NCI-H526 treated with DMSO at 0.1 percent for 48 hours (cell line): ENCODE results near the gene PRSS1.
"Not testable (repeated sequence)": the region's sequence is repeated elsewhere in the genome, so short reads cannot be mapped to it uniquely, and the experiment has no call there.

ENCODE experiments used
- DNase-seq: peaks from one replicate; lab custom pipeline; 2025; lab: John Stamatoyannopoulos, UW

PRSS1 gene

DNA sequence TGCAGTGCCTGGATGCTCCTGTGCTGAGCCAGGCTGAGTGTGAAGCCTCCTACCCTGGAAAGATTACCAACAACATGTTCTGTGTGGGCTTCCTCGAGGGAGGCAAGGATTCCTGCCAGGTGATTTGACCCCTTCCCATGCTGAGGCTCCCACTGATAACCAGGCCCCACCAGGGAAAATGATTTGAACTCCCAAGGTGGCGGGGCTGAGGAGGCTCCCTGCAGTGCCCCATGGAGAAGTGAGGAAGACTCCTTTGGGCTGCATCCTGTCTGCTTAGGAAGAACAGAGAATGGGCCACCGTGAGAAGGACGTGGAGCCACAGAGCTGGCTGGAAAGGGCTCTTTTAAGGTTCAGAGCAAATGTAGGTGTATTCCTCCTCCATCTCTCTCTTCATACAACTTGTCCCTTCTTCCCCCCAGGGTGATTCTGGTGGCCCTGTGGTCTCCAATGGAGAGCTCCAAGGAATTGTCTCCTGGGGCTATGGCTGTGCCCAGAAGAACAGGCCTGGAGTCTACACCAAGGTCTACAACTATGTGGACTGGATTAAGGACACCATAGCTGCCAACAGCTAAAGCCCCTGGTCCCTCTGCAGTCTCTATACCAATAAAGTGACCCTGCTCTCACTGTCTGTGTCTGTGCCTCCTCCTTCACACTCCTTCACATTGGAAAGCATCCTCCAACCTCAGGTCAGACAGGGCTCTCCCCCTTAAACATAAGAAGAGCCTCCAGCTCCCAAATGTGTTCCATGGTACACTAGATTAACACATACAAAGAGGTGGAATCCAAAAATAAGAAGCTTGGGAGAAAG is 24.9 kb downstream of the PRSS1 start:
- DNase-seq, result no peak

DNA sequence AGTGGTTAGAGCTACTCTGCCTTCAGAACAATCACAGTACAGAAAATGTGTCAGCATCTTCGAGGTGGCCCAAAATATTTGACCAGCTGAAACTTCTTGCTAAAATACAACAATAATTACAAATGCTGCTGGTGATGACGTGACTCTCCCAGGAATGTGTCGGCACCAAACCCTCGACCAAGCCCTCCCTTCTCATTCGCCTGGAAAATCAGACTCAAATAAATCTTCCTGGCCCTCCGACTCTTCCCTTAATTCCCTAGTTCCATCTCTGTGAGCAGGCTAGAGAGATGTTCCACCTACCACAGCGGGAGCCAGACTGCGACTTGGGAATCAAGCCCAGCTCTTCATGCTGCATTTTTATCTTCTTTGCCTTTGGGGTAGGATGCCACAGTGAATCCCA is 25.6 kb downstream of the PRSS1 start:
- no peak for DNase-seq

DNA sequence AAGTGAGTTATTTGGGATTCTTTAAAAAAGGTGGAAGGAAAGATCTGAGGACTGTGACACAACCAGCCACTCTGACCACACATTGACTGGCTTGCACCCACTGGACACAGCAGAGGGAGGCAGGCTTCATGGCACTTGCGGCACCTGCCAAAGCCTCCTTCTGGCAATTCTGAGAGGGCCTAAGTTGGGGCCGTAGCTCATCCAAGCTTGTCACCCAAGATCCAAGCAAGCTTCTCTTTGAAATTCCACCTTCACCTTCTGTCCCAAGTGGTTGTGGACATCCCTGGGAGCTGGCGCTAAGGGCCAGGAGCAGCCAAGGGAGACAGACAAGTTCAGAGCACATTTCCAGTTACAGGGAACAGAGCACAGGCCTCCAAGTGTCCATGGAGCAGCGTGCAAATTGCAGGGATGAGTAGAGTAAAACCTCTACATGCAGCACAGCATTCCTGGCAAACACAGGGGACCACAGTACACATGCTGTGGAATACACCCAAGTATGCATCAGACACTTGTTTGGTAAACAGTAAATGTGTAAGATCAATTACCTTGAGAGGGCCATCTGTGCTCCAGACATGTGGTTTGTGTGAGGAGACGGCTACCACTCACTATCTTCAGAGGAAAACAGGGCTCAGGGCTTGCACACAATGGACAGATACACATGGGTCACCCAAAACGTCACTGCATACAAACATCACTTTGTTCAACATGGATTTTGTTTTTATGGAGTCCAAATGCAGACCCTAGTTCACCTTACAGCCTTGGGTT is 26.3 kb downstream of the PRSS1 start:
- DNase-seq, result not testable (repeated sequence)

DNA sequence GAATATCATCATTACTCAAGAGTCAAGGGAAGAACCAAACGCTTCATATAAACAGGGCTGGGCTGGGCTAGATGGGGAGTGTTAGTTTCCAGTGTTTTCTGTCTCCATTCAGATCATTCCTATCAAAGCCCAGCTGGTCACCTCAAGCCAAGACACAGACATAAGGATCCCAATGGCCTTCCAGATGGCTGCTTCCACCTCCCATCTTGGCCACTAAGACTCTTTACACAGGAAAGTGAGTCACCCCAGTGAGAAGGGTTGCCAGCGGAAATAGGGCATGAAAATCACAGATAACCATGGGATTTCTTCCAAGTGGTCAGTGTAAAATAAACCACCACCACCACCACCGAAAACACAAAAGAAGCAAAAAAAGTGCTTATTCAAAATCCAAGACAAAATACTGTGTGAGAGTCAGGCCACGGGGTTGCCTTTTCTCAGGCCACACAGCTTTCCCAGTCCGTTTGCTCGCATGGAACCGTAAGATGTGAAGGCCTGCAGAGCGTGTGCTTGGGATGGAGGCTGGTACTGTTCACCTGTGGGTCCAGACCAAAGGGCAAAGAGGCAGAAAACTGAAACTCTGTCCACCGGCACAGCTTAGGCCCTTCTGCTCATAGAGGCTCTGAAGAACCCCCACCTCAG is 27.1 kb downstream of the PRSS1 start:
- DNase-seq, result no peak

DNA sequence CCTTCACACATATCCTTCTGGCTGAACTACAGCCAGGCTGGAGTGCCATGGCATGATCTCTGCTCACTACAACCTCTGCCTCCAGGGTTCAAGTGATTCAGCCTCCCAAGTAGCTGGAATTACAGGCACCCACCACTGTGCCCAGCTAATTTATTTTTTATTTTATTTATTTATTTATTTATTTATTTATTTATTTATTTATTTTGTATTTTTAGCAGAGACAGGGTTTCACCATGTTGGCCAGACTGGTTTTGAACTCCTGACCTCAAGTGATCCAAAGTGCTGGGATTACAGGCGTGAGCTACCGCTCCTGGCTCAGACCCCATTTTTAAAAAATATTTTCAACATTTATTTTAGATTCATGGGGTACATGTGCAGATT is 27.6 kb downstream of the PRSS1 start:
- not testable (repeated sequence) for DNase-seq

DNA sequence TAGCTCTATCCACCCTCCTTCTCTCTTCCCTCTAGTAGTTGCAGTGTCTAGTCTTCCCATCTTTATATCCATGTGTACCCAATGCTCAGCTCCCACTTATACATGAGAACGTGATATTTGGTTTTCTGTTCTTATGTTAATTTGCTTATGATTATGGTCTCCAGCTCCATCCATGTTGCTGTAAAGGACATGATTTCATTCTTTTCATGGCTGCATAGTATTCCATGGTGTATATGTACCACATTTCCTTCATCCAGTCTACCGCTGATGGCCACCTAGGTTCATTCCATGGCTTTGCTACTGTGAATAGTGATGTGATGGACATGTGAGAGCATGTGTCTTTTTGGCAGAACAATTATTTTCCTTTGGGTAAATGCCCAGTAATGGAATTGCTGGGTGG is 28.0 kb downstream of the PRSS1 start:
- DNase-seq, result no peak

DNA sequence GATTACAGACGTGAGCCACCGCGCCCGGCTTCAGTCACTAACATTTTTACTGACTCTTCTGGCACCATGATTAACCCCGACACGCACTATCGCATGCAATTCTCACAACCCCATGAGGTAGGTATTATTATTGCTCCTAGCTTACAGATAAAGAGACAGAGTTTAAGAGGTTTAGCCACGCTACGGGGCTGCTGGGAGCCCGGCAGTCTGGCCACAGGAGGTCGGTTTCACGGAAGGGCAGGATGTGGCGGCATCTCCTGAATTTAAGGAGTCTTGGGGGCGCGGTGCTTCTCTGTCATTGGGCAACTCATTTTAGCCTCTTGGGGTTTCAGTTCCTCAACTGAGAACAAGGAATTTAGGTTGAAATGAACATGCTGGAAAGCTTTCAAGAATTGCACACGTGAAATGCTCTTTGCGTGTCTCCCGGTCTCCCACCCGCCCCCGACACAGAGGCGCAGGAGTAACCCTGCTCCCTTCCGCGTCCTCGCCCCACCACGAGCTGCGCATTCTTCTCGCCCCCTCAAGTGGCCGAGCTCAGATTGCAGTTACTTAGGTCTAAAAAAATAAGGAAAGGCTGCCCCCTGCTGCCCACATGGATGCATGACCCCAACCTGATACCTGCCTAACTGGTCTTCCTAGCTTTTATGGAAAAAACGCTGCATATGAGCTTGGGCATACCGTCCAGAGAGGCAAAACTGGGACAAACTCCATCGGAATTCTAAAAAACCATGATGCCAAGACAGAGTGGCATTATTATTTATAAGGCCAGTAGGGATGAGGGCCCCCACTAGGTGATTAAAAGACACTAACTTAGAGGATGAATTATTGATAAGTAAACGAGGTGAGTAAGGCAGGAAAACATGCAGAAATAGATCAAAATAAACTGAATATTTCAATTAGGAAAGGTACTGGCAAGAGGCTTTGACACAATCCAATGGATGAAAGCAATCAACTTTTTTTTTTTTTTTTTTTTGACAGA is 33.9 kb downstream of the PRSS1 start:
- DNase-seq, result peak; percentile 88

DNA sequence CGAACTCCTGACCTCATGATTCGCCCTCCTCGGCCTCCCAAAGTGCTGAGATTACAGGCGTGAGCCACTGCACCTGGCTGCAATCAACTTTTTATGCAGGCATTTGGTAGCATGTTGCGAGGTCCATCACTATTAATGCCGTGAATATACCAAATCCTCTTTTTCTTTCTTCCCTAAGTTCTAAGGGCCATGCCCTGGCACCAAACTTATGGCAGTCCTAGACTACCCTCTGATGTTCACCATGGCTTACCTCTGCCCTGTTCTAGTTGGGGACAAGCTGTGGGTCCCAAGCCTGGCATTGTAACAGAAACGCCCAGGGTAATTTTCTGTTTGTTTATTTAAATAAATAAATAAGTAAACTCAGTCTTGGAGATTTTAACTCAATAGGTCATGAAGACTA is 34.8 kb downstream of the PRSS1 start:
- no peak for DNase-seq

DNA sequence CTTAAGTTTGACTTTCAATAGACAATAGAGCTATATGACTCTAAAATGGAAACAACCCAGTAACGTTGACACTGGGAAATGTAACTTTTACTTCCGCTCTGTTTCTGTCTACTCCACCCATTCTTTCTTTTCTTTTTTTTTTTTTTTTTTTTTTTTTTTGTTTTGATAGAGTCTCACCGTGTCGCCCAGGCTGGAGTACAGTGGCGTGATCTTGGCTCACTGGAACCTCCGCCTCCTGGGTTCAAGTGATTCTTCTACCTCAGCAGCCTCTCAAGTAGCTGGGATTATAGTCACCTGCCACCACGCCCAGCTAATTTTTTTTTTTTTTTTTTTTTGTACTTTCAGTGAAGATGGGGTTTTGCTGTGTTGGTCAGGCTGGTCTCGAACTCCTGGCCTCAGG is 35.4 kb downstream of the PRSS1 start:
- no peak for DNase-seq

DNA sequence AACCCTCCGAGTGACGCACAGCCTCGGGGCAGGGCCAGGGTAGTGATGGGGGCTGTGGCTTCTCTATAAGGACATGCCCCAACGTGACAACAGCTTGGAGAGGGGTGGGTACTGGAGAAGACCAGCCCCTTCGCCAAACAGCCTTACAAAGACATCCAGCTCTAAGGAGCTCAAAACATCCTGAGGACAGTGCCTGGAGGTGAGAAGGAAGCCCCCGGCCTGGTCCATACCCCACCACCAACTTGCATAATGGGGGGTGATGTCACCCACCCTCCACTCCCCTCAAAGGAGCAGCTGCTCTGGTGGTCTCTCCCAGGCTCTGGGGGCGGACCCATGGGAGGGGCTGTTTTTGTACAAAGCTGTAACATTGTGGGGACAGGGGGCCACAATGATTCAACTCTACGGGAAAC is 36.6 kb downstream of the PRSS1 start:
- no peak for DNase-seq

DNA sequence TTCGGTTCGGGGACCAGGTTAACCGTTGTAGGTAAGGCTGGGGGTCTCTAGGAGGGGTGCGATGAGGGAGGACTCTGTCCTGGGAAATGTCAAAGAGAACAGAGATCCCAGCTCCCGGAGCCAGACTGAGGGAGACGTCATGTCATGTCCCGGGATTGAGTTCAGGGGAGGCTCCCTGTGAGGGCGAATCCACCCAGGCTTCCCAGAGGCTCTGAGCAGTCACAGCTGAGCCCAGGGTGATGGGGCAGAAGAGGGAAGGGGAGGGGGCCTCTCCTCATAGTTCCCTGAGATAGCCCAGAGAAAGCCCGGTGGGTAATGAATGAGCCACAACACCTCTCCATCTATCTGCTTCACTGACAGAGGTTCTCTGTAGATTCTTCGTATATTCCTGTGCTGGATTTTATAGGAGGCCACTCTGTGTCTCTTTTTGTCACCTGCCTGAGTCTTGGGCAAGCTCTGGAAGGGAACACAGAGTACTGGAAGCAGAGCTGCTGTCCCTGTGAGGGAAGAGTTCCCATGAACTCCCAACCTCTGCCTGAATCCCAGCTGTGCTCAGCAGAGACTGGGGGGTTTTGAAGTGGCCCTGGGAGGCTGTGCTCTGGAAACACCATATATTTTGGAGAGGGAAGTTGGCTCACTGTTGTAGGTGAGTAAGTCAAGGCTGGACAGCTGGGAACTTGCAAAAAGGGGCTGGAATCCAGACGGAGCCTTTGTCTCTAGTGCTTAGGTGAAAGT is 37.9 kb downstream of the PRSS1 start:
- no peak for DNase-seq

DNA sequence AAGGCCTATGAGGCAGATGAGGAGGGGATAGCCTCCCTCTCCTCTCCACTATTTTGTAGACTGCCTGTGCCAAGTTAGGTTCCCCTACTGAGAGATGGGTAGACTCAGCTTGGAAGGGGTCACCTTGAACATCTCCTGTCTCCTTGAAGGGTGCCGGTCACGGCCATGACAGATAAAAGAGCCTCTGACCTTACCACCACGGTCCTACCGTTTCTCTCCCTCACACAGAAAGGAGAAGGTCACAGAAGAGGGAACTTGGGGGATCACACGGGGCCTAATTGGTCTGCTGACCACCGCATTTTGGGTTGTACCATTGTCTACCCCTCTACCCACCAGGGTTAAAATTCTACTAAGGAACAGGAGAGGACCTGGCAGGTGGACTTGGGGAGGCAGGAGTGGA is 38.5 kb downstream of the PRSS1 start:
- no peak for DNase-seq

DNA sequence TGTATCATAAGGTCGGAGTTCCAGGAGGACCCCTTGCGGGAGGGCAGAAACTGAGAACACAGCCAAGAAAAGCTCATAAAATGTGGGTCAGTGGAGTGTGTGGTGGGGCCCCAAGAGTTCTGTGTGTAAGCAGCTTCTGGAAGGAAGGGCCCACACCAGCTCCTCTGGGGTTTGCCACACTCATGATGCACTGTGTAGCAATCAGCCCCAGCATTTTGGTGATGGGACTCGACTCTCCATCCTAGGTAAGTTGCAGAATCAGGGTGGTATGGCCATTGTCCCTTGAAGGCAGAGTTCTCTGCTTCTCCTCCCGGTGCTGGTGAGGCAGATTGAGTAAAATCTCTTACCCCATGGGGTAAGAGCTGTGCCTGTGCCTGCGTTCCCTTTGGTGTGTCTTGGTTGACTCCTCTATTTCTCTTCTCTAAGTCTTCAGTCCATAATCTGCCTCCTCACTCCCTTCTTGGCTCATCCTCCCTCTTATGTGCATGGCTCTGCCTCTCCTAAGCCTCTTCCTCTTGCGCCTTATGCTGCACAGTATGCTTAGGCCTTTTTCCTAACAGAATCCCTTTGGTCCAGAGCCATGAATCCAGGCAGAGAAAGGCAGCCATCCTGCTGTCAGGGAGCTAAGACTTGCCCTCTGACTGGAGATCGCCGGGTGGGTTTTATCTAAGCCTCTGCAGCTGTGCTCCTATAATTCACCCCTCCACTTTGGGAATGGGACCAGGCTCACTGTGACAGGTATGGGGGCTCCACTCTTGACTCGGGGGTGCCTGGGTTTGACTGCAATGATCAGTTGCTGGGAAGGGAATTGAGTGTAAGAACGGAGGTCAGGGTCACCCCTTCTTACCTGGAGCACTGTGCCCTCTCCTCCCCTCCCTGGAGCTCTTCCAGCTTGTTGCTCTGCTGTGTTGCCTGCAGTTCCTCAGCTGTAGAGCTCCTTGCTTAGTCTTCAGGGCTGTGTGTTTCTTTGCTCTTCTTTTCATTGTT is 39.3 kb downstream of the PRSS1 start:
- no peak for DNase-seq

DNA sequence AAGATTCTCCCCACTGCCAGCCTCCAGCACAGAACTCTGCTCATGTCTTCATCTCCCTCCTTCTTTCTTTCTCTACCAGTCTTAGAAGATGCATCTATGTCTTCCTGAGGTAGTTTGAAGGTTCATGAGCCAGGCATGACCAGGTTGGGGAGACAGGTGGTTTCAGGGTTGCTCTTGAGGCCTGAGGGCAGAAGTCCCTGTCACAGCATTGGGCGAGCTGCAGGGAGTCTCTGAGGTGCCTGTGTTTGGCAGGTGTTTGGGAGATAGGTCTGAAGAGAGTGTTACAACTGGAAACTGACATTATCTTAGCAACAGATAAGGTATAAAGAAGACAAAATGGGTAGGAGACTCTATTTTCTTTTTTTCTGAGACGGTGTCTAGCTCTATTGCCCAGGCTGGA is 40.2 kb downstream of the PRSS1 start:
- DNase-seq, result no peak

DNA sequence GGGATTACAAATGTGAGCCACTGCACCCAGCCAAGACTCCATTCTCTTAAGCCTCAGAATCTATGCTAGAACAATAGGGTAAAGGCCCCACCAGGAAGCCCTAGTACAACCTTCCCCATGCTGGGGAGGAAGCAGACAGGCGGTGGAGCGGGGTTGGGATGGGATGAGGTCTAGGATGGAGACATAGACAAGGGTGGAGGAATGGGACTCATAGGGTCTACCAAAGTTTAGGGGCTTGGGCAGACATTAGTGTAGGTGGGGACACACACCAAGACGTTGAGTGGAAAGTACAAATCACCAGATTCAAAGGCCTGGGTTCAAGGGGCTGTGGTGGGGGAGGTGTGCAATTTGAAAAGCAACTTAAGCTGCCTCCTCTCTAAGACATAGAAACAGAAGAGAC is 40.8 kb downstream of the PRSS1 start:
- DNase-seq, result no peak

DNA sequence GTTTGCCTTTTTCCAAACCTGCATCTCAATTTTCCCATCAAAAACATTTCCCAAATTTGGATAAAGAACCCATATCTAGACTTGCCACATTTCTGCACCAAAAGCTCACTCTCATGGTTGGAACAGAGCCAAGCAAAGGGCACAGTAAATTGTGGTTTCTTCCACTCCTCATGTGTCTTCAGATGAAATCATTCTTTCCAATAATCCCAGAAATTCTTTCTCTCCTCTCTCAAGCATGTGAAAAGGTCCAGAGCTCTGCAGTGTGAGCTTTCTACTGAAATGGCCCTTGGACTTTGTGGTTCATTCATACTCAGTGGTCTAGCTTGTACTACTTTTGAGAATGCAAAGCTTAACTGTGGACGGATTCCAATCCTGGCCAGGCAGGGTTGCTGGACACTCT is 41.3 kb downstream of the PRSS1 start:
- no peak for DNase-seq

DNA sequence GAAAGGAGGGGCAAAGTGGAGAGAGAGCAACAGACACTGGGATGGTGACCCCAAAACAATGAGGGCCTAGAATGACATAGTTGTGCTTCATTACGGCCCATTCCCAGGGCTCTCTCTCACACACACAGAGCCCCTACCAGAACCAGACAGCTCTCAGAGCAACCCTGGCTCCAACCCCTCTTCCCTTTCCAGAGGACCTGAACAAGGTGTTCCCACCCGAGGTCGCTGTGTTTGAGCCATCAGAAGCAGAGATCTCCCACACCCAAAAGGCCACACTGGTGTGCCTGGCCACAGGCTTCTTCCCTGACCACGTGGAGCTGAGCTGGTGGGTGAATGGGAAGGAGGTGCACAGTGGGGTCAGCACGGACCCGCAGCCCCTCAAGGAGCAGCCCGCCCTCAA is 42.2 kb downstream of the PRSS1 start:
- no peak for DNase-seq

DNA sequence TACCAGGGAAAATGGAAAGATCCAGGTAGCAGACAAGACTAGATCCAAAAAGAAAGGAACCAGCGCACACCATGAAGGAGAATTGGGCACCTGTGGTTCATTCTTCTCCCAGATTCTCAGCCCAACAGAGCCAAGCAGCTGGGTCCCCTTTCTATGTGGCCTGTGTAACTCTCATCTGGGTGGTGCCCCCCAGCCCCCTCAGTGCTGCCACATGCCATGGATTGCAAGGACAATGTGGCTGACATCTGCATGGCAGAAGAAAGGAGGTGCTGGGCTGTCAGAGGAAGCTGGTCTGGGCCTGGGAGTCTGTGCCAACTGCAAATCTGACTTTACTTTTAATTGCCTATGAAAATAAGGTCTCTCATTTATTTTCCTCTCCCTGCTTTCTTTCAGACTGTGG is 42.9 kb downstream of the PRSS1 start:
- DNase-seq, result no peak

DNA sequence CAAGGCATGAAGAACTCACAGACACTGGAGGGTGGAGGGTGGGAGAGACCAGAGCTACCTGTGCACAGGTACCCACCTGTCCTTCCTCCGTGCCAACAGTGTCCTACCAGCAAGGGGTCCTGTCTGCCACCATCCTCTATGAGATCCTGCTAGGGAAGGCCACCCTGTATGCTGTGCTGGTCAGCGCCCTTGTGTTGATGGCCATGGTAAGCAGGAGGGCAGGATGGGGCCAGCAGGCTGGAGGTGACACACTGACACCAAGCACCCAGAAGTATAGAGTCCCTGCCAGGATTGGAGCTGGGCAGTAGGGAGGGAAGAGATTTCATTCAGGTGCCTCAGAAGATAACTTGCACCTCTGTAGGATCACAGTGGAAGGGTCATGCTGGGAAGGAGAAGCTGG is 43.3 kb downstream of the PRSS1 start:
- DNase-seq, result no peak

DNA sequence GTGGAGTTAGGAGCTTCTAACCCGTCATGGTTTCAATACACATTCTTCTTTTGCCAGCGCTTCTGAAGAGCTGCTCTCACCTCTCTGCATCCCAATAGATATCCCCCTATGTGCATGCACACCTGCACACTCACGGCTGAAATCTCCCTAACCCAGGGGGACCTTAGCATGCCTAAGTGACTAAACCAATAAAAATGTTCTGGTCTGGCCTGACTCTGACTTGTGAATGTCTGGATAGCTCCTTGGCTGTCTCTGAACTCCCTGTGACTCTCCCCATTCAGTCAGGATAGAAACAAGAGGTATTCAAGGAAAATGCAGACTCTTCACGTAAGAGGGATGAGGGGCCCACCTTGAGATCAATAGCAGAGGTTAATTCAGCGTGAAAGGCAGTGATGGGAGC is 43.9 kb downstream of the PRSS1 start:
- no peak for DNase-seq
